Liver (tissue), 3 donors: Measurements from ENCODE around the gene SLC44A3.

ENCODE experiments used
- CTCF ChIP-seq: fragments of 150-350 bp; IDR thresholded peaks from 2 replicates; pipeline ENCODE4 v1.5.1; 2017; ENCODE audit warnings: improper control_type of control experiment, low read depth, low read length; ENCODE audit not compliant: missing input control
- FOXA1 ChIP-seq: IDR thresholded peaks from 2 replicates; pipeline ENCODE4 v1.6.1; 2016; ENCODE audit warnings: antibody characterized with exemption
- HNF4G ChIP-seq: IDR thresholded peaks from 2 replicates; pipeline ENCODE4 v1.6.1; 2016; ENCODE audit warnings: antibody characterized with exemption
- RAD21 ChIP-seq, 2 donors: IDR thresholded peaks; 2 replicates each; pipeline ENCODE4 v1.6.1; 2016; ENCODE audit warnings: antibody characterized with exemption in 2 of 2, mild to moderate bottlenecking in 2 of 2
- REST ChIP-seq: IDR thresholded peaks from 2 replicates; pipeline ENCODE4 v1.6.1; 2016; ENCODE audit warnings: antibody characterized with exemption, mild to moderate bottlenecking
- TAF1 ChIP-seq: conservative IDR thresholded peaks from 2 replicates; pipeline ENCODE4 v1.6.1; 2016; ENCODE audit warnings: antibody characterized with exemption, mild to moderate bottlenecking
- donor health status: healthy.
- donor health status: healthy.

- TF ChIP-seq CTCF: no peak
- no peak for TF ChIP-seq TAF1
- TF ChIP-seq FOXA1: no peak
- no peak for TF ChIP-seq RAD21 (IDR thresholded peaks at IDR 0.05)
- TF ChIP-seq HNF4G: no peak
- no peak for TF ChIP-seq REST
Measured at GRCh38 chr1:94927405-94928175, 107.4 kb downstream of the SLC44A3 start.
